H1 (cell line): ENCODE data around the gene DPYSL4.

ENCODE experiments used
- HDAC2 ChIP-seq, 2 experiments: fragments of 300-600 bp in 1 of 2; sonication (generic) in 1 of 2; IDR thresholded peaks; 2 replicates each; pipeline ENCODE4 v1.6.1; 2011 to 2012; ENCODE audit warnings: low read depth in 2 of 2, low read length in 2 of 2, mild to moderate bottlenecking in 2 of 2, moderate library complexity in 2 of 2, borderline replicate concordance in 1 of 2, inconsistent platforms in 1 of 2
- TCF12 ChIP-seq: IDR thresholded peaks from 2 replicates; pipeline ENCODE4 v1.6.1; 2011; ENCODE audit warnings: low read depth, mild to moderate bottlenecking, low read length

GRCh38 chr10:132228616-132229015 lies 41.9 kb downstream of the DPYSL4 start:
- TF ChIP-seq TCF12 (no peak), HDAC2 (IDR thresholded peaks at IDR 0.05; ENCODE audit: borderline replicate concordance in 1 of 2, low read depth in 2 of 2, low read length in 2 of 2) (no peak)
